MCF 10A (cell line): Measurements from ENCODE around the gene CCNY. TPM values are rescaled to one million over a fixed set of nuclear protein-coding genes. Genes with fewer than 3 reads are reported as not detected.

Source experiments
- BruUV-seq: library from RNA; stranded (reverse); fragments of 400-500 nt; replicated peaks from 2 replicates; lab custom pipeline; 2021; lab: Mats Ljungman, UMichigan
- CTCF ChIA-PET: fragments of 300-600 bp; sonication (Branson Sonifier 250); formaldehyde crosslinking; extraction: SDS; loops from one replicate; lab custom pipeline; 2021; ENCODE audit warnings: antibody characterized with exemption, inconsistent platforms; lab: Yijun Ruan, JAX
- POLR2A ChIA-PET: fragments of 300-600, 350-650 bp; sonication (Branson Sonifier 250); formaldehyde crosslinking; extraction: SDS; loops from one replicate; lab custom pipeline; 2020; ENCODE audit warnings: antibody characterized with exemption, inconsistent platforms; lab: Yijun Ruan, JAX
- DNase-seq: peaks from one replicate; pipeline ENCODE4 v3.0.0-alpha.2; 2018; ENCODE audit not compliant: unreplicated experiment
- H3K27ac Mint-ChIP-seq: one replicate; pipeline ENCODE4 v1.8.0; 2022; ENCODE audit warnings: mild to moderate bottlenecking, low read depth, mixed read lengths; ENCODE audit not compliant: unreplicated experiment
- H3K27me3 Mint-ChIP-seq: one replicate; pipeline ENCODE4 v1.8.0; 2022; ENCODE audit warnings: mixed read lengths; ENCODE audit not compliant: insufficient read depth, unreplicated experiment
- H3K36me3 Mint-ChIP-seq: one replicate; pipeline ENCODE4 v1.8.0; 2022; ENCODE audit warnings: mild to moderate bottlenecking, moderate library complexity, mixed read lengths; ENCODE audit not compliant: insufficient read depth, unreplicated experiment
- H3K4me1 Mint-ChIP-seq: one replicate; pipeline ENCODE4 v1.8.0; 2022; ENCODE audit warnings: mixed read lengths; ENCODE audit not compliant: insufficient read depth, unreplicated experiment
- H3K4me3 Mint-ChIP-seq: one replicate; pipeline ENCODE4 v1.8.0; 2022; ENCODE audit warnings: mild to moderate bottlenecking, moderate library complexity, mixed read lengths; ENCODE audit not compliant: unreplicated experiment
- H3K9me3 Mint-ChIP-seq: one replicate; pipeline ENCODE4 v1.8.0; 2022; ENCODE audit warnings: mixed read lengths; ENCODE audit not compliant: unreplicated experiment
- intact Hi-C: fragments of 100-400 bp; cut with micrococcal nuclease; formaldehyde crosslinking; loops from 2 replicates; pipeline ENCODE4 v1.14.1; 2022
- total RNA-seq: library from RNA; stranded (reverse); gene quantifications from 2 replicates; pipeline ENCODE4 v1.2.3, GENCODE V29; 2022
- TF ChIP-seq, protein P1 (sequence below): fragments of 200-600 bp; IDR thresholded peaks from one replicate; pipeline ENCODE4 v1.8.0; 2022; ENCODE audit warnings: antibody characterized with exemption, mild to moderate bottlenecking; ENCODE audit not compliant: unreplicated experiment

CCNY gene
- total RNA-seq, 1 experiment from 2014 or later, result 68.9 TPM

DNA sequence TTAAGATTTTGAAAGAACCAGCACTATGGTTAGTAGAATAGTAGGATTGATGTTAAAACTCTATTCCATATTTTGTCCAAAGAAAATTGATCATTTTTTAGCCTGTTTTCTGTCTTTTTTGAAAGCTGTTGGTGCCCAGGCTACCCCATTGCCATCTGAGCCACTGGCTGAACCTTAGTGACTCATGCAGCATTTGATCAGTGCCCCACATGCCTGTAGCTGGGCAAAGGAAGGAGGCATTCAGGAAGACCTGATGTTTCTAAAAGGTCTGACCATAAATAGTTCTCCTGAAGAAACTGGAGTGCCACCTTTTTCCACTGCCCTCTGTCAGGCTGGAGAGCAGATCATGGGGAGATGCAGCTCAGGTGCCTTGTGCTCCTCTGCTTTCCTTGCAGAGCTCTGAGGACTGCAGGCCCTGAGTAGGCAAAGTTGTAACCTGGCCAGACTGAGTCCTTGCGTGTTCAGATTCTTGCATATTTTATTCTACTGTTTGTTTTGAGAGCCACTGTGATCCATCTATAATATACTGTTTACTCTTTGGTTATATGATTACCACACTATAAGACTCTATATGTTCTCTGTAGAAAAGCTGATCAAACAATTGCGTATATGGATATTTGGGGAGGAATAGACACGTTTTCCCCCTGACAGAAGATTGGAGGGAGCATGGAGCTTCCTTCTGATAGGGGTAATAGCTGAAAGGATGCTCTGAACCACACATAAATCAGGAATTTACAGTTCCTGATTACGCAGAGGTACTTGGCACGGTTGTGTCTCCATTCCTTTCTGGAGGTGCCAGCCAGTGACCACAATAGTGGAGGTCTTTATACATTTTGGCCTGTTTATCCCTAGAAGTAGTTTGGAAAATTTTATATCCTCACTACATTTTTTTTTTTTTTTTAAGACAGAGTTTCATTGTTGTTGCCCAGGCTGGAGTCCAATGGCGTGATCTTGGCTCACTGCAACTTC, 219.9 kb downstream of the CCNY start:
- POLR2A ChIA-PET, result interaction anchor here (0.6 kb wide), 1 partner anchor 10 kb away, joined by 3 read pairs; no protein-coding TSS in a partner anchor
- Mint-ChIP-seq H3K36me3 (peaks cover 27% of the 10 kb centered on the region), H3K27me3 (no peaks in the 10 kb centered on the region), H3K27ac (no peak overlapping the region), H3K4me1 (peaks cover 12% of the 10 kb centered on the region), H3K9me3 (no peaks in the 10 kb centered on the region), H3K4me3 (no peak overlapping the region)
- peak; percentile 12 for DNase-seq
- CTCF ChIA-PET, result interaction anchor here (1.1 to 1.3 kb wide), 3 partner anchors 10 to 1223 kb away, joined by 3 to 5 read pairs (median 3); no protein-coding TSS in a partner anchor
- TF ChIP-seq, protein P1, sequence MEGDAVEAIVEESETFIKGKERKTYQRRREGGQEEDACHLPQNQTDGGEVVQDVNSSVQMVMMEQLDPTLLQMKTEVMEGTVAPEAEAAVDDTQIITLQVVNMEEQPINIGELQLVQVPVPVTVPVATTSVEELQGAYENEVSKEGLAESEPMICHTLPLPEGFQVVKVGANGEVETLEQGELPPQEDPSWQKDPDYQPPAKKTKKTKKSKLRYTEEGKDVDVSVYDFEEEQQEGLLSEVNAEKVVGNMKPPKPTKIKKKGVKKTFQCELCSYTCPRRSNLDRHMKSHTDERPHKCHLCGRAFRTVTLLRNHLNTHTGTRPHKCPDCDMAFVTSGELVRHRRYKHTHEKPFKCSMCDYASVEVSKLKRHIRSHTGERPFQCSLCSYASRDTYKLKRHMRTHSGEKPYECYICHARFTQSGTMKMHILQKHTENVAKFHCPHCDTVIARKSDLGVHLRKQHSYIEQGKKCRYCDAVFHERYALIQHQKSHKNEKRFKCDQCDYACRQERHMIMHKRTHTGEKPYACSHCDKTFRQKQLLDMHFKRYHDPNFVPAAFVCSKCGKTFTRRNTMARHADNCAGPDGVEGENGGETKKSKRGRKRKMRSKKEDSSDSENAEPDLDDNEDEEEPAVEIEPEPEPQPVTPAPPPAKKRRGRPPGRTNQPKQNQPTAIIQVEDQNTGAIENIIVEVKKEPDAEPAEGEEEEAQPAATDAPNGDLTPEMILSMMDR, result no peak
- intact Hi-C loops, result no loop called here
- no TSS peak for BruUV-seq

GRCh38 chr10:35558276-35558675, 222.0 kb downstream of the CCNY start:
- ChIA-PET POLR2A (no interaction called here), CTCF (interaction anchor here (0.6 kb wide), 1 partner anchor 479 kb away, joined by 3 read pairs; no protein-coding TSS in a partner anchor)
- no TSS peak for BruUV-seq
- H3K4me1 Mint-ChIP-seq, result no peaks in the 10 kb centered on the region
- H3K36me3 Mint-ChIP-seq, result peaks cover 27% of the 10 kb centered on the region
- H3K27ac Mint-ChIP-seq, result no peak overlapping the region
- no peaks in the 10 kb centered on the region for H3K9me3 Mint-ChIP-seq
- no peak overlapping the region for H3K4me3 Mint-ChIP-seq
- DNase-seq, result no peak
- no peaks in the 10 kb centered on the region for H3K27me3 Mint-ChIP-seq
- intact Hi-C loops, result no loop called here
- TF ChIP-seq, protein P1, result no peak

DNA sequence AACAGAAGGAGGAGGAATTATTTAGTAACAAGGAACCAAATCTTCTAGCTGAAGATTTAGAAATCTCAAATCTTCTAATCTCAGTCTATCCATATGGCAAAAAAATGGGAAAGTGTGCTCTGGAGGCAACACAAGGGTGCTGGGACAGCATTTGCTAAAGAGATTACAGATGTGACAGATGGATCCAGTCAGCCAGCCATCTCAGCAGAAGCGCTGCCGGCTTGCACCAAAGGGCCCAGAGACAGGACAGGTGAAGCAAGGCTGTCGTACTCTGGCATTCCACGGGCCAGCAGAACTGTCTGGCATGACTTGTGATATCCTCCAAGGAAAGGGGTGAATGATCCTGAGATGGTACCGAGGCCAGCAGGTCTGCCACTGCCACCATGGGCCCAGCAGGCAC, 223.1 kb downstream of the CCNY start:
- Mint-ChIP-seq H3K4me1 (no peaks in the 10 kb centered on the region), H3K27ac (no peak overlapping the region), H3K9me3 (no peaks in the 10 kb centered on the region), H3K36me3 (peaks cover 27% of the 10 kb centered on the region), H3K27me3 (no peaks in the 10 kb centered on the region), H3K4me3 (no peak overlapping the region)
- DNase-seq, result no peak
- TF ChIP-seq, protein P1, result no peak
- intact Hi-C loops, result no loop called here
- ChIA-PET CTCF (interaction anchor here (0.7 kb wide), 1 partner anchor 102 kb away, joined by 3 read pairs; no protein-coding TSS in a partner anchor), POLR2A (no interaction called here)
- BruUV-seq, result no TSS peak

DNA sequence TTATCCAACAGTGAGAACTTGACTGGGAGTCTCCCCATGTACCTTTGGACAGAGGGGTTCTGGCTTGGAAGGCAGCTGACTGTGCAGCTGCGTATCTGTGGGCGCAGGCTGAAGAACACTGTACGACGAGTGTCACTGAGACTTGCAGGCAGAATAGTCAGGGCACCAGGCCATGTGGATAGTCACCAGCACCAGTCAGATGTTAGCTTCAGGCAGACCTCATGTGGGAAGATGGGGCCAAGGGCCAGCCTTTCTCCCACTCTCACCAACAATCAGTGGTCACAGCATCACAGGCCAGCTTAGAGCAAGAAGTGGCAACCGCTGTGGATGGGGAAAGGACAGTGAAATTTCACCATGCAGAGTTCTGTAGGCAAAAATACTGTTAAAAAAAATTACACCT, 225.4 kb downstream of the CCNY start:
- no peaks in the 10 kb centered on the region for H3K27me3 Mint-ChIP-seq
- BruUV-seq, result no TSS peak
- H3K27ac Mint-ChIP-seq, result no peak overlapping the region
- ChIA-PET POLR2A (no interaction called here), CTCF (interaction anchor here (0.6 to 2.0 kb wide), 5 partner anchors 10 to 441 kb away, joined by 3 to 7 read pairs (median 4); no protein-coding TSS in a partner anchor)
- TF ChIP-seq, protein P1, result no peak
- H3K4me1 Mint-ChIP-seq, result no peaks in the 10 kb centered on the region
- no peaks in the 10 kb centered on the region for H3K9me3 Mint-ChIP-seq
- peaks cover 27% of the 10 kb centered on the region for H3K36me3 Mint-ChIP-seq
- no peak for DNase-seq
- intact Hi-C loops, result loop anchor here (2.0 to 10.0 kb wide), 3 partner anchors 223 to 437 kb away; partner anchors contain the start of gene CREM
- no peak overlapping the region for H3K4me3 Mint-ChIP-seq
